SH-SY5Y (cell line): ENCODE measurements around the gene TRIP13.

Experiments
- GATA2 ChIP-seq: IDR thresholded peaks from 2 replicates; pipeline ENCODE4 v1.6.1; 2011; ENCODE audit warnings: mild to moderate bottlenecking, low read depth, low read length
- GATA3 ChIP-seq: IDR thresholded peaks from 2 replicates; pipeline ENCODE4 v1.6.1; 2011; ENCODE audit warnings: low read depth, mild to moderate bottlenecking, low read length, moderate library complexity

GRCh38 chr5:886716-887325 is 5.9 kb upstream of the TRIP13 start:
- no peak for TF ChIP-seq GATA2
- TF ChIP-seq GATA3: no peak
